ENCODE measurements around the gene NRIP2. TPM values are rescaled to one million over a fixed set of nuclear protein-coding genes. Genes with fewer than 3 reads are reported as not detected.

NRIP2 gene
- total RNA-seq, 1 donor from 2014 or later: not detected

GRCh38 chr12:2812290-2813213, 22.3 kb downstream of the NRIP2 start, which contains the start of gene ITFG2:
TSS of gene ITFG2 (plus strand) at chr12:2812668. CDS start at chr12:2812761, 93 bp downstream.
- intact Hi-C loops (cut with micrococcal nuclease): loop anchor here (1.0 to 5.0 kb wide), 5 partner anchors 18 to 129 kb away; partner anchors contain the start of genes FKBP4, FOXM1, RHNO1 and TULP3

- intact Hi-C loops (cut with micrococcal nuclease): loop anchor here (1.0 to 5.0 kb wide), 4 partner anchors 18 to 120 kb away; partner anchors contain the start of genes FKBP4, FOXM1, RHNO1 and TULP3
Observed at GRCh38 chr12:2811801-2812200, 23.0 kb downstream of the NRIP2 start.

- intact Hi-C loops (cut with micrococcal nuclease): no loop called here
Observed at GRCh38 chr12:2806700-2807099, 28.1 kb downstream of the NRIP2 start.

GRCh38 chr12:2805143-2805520, 29.7 kb downstream of the NRIP2 start:
- intact Hi-C loops (cut with micrococcal nuclease): no loop called here

GRCh38 chr12:2804393-2805142, 30.3 kb downstream of the NRIP2 start:
- intact Hi-C loops (cut with micrococcal nuclease): no loop called here

- intact Hi-C loops (cut with micrococcal nuclease): no loop called here
Observed at GRCh38 chr12:2803635-2804392, 31.0 kb downstream of the NRIP2 start.

- intact Hi-C loops (cut with micrococcal nuclease): no loop called here
Observed at GRCh38 chr12:2801044-2801783, 33.6 kb downstream of the NRIP2 start.

GRCh38 chr12:2800046-2800570, 34.7 kb downstream of the NRIP2 start:
- intact Hi-C loops (cut with micrococcal nuclease): no loop called here

GRCh38 chr12:2797721-2798418, 37.0 kb downstream of the NRIP2 start:
- intact Hi-C loops (cut with micrococcal nuclease): no loop called here

- intact Hi-C loops (cut with micrococcal nuclease): no loop called here
Observed at GRCh38 chr12:2796187-2796666, 38.6 kb downstream of the NRIP2 start.

- intact Hi-C loops (cut with micrococcal nuclease): no loop called here
Observed at GRCh38 chr12:2795291-2796186, 39.3 kb downstream of the NRIP2 start.

GRCh38 chr12:2794736-2795289, 40.0 kb downstream of the NRIP2 start, which contains the start of gene FKBP4:
TSS of gene FKBP4 (plus strand) at chr12:2794970. CDS start at chr12:2795140, 170 bp downstream.
- intact Hi-C loops (cut with micrococcal nuclease): loop anchor here (1.0 kb wide), 2 partner anchors 17 to 104 kb away; partner anchors contain the start of gene ITFG2

- intact Hi-C loops (cut with micrococcal nuclease): loop anchor here (1.0 kb wide), 2 partner anchors 18 to 103 kb away; partner anchors contain the start of gene ITFG2
Observed at GRCh38 chr12:2794191-2794735, 40.6 kb downstream of the NRIP2 start.

GRCh38 chr12:2793561-2793960, 41.3 kb downstream of the NRIP2 start:
- intact Hi-C loops (cut with micrococcal nuclease): no loop called here

- intact Hi-C loops (cut with micrococcal nuclease): no loop called here
Observed at GRCh38 chr12:2792671-2793500, 41.9 kb downstream of the NRIP2 start.

- intact Hi-C loops (cut with micrococcal nuclease): no loop called here
Observed at GRCh38 chr12:2791089-2791488, 43.7 kb downstream of the NRIP2 start.

- intact Hi-C loops (cut with micrococcal nuclease): no loop called here
Observed at GRCh38 chr12:2785017-2785416, 49.8 kb downstream of the NRIP2 start.

Measured in T-helper 2 cell treated with Interferon-gamma antibody and Interleukin-4, amounts not matched to agents 100 ng/mL and 5 ng/mL, for 36 hours (primary cell).